K562 (cell line): Measurements from ENCODE around the gene TMCC2. TPM values are rescaled to one million over a fixed set of nuclear protein-coding genes. Genes with fewer than 3 reads are reported as not detected.
A peak's percentile ranks its signal among the peaks of the same experiment; 100 is the strongest.

ENCODE experiments used
- ASH1L ChIP-seq: fragments of 450-650 bp; IDR thresholded peaks from 2 replicates; pipeline ENCODE4 v1.6.1; 2018; ENCODE audit warnings: borderline replicate concordance, mild to moderate bottlenecking, low read depth; ENCODE audit not compliant: partially characterized antibody
- BHLHE40 ChIP-seq: IDR thresholded peaks from 2 replicates; pipeline ENCODE4 v1.6.1; 2011; ENCODE audit warnings: low read length, improper control_type of control experiment
- CTCF ChIP-seq, 3 experiments: IDR thresholded peaks in 2 of 3; conservative IDR thresholded peaks in 1 of 3; 2 replicates each; pipeline ENCODE4 v1.5.1; 2011 to 2012; ENCODE audit warnings: low read length in 3 of 3, mild to moderate bottlenecking in 3 of 3, control low read depth in 2 of 3, improper control_type of control experiment in 1 of 3, inconsistent platforms in 1 of 3, low read depth in 1 of 3, mixed read lengths in 1 of 3, moderate library complexity in 1 of 3; ENCODE audit not compliant: insufficient read depth in 2 of 3
- GABPB2 ChIP-seq: fragments of 250-450 bp; sonication (Bioruptor Pico); conservative IDR thresholded peaks from 2 replicates; pipeline ENCODE4 v1.5.1; 2021; ENCODE audit warnings: mild to moderate bottlenecking
- HMBOX1 ChIP-seq: sonication (generic); IDR thresholded peaks from 2 replicates; pipeline ENCODE4 v1.6.1; 2016
- HMGN3 ChIP-seq: IDR thresholded peaks from 2 replicates; pipeline ENCODE4 v1.6.1; 2011; ENCODE audit warnings: borderline replicate concordance, low read depth, mild to moderate bottlenecking, mixed read lengths, low read length; ENCODE audit not compliant: insufficient read length; ENCODE audit errors: extremely low read depth
- HOXB6 ChIP-seq: fragments of 250-450 bp; sonication (Bioruptor Pico); IDR thresholded peaks from 2 replicates; pipeline ENCODE4 v1.5.1; 2022; ENCODE audit warnings: mild to moderate bottlenecking, borderline replicate concordance
- MAZ ChIP-seq, 2 experiments: fragments of 450-650 bp in 1 of 2; sonication (generic) in 1 of 2; formaldehyde crosslinking; IDR thresholded peaks in 1 of 2; conservative IDR thresholded peaks in 1 of 2; 2 replicates each; pipeline versions ENCODE4 v1.4.0 to v1.5.0; 2020; ENCODE audit warnings: mild to moderate bottlenecking in 1 of 2, missing genetic modification reagents in 1 of 2
- MBD2 ChIP-seq: sonication (generic); IDR thresholded peaks from 2 replicates; pipeline ENCODE4 v1.6.1; 2016; ENCODE audit warnings: low read depth, borderline replicate concordance
- MEF2D ChIP-seq: conservative IDR thresholded peaks from 2 replicates; pipeline ENCODE4 v1.6.1; 2016; ENCODE audit warnings: low read depth, missing genetic modification characterization, missing compliant biosample characterization
- MEIS2 ChIP-seq: fragments of 450-650 bp; IDR thresholded peaks from 2 replicates; pipeline ENCODE4 v1.6.1; 2014; ENCODE audit warnings: mild to moderate bottlenecking; ENCODE audit not compliant: partially characterized antibody
- NFXL1 ChIP-seq: fragments of 450-650 bp; formaldehyde crosslinking; IDR thresholded peaks from 2 replicates; pipeline ENCODE4 v1.4.0; 2021; ENCODE audit warnings: mild to moderate bottlenecking
- RBM25 ChIP-seq: fragments of 200-400 bp; formaldehyde crosslinking; IDR thresholded peaks from 2 replicates; pipeline ENCODE4 v1.6.1; 2018; ENCODE audit warnings: low read length, low read depth, moderate library complexity; ENCODE audit not compliant: severe bottlenecking
- RERE ChIP-seq: sonication (generic); formaldehyde crosslinking; IDR thresholded peaks from 2 replicates; pipeline ENCODE4 v1.8.0; 2023; ENCODE audit warnings: missing genetic modification reagents, mild to moderate bottlenecking, borderline replicate concordance
- SAFB ChIP-seq: fragments of 200-400 bp; formaldehyde crosslinking; IDR thresholded peaks from 2 replicates; pipeline ENCODE4 v1.6.1; 2017; ENCODE audit warnings: low read depth, low read length, borderline replicate concordance
- ZBTB17 ChIP-seq: fragments of 450-650 bp; formaldehyde crosslinking; IDR thresholded peaks from 2 replicates; pipeline ENCODE4 v1.4.0; 2020; ENCODE audit warnings: mild to moderate bottlenecking
- ZFP91 ChIP-seq: sonication (generic); formaldehyde crosslinking; IDR thresholded peaks from 2 replicates; pipeline ENCODE4 v1.8.0; 2022; ENCODE audit warnings: mild to moderate bottlenecking, missing genetic modification reagents
- ZNF589 ChIP-seq: fragments of 200-800 bp; sonication (Bioruptor generic); IDR thresholded peaks from 2 replicates; pipeline ENCODE4 v1.6.1; 2016; ENCODE audit warnings: low read depth, missing genetic modification characterization, missing compliant biosample characterization
- polyA plus RNA-seq, 8 experiments: library from polyadenylated mRNA; depleted of rRNA in 4 of 8; stranded (reverse) in 5 of 8; unstranded in 3 of 8; fragments of >200 nt; fragmentation: Nextera tagmentation in 2 of 8; fragmentation: Illumina TruSeq in 1 of 8; extraction: Ambion mirVana in 2 of 8; extraction: Trizol in 1 of 8; gene quantifications; 2 replicates each; pipeline versions ENCODE4 v1.2.1 to v1.2.3, GENCODE V29; 2011 to 2014; ENCODE audit warnings: inconsistent platforms in 1 of 8, missing spikeins in 1 of 8
- total RNA-seq, 7 experiments: library from RNA; depleted of rRNA in 6 of 7; stranded (reverse); fragments of >200 nt in 6 of 7; fragmentation: Illumina TruSeq in 2 of 7; extraction: Trizol in 2 of 7; gene quantifications; 2 replicates each; pipeline versions ENCODE4 v1.2.1 to v1.2.3, GENCODE V29; 2011 to 2021; ENCODE audit warnings: low replicate concordance in 1 of 7

Gene TMCC2
- total and polyA plus RNA-seq, 9 of the 15 experiments (the other 6 are each of a cell fraction or from before 2014, with no cell fraction given): 0.06 to 1.8 (median 0.98) TPM

GRCh38 chr1:205229399-205229871 is 1.7 kb downstream of the TMCC2 start (continued):
- TF ChIP-seq RERE (CRISPR knock-in tag) (no peak), CTCF (IDR thresholded peaks at IDR 0.05 in 2 of 3, conservative IDR thresholded peaks at IDR 0.05 in 1 of 3; ENCODE audit: insufficient read depth in 2 of 3, low read depth in 1 of 3, low read length in 3 of 3) (peak; percentile 28 to 71 (median 68); a peak in 4 of 6 replicates), HMGN3 (no peak), BHLHE40 (no peak), MEIS2 (peak; percentile 10), MAZ (CRISPR knock-in tag; conservative IDR thresholded peaks at IDR 0.05 in 1 of 2, IDR thresholded peaks at IDR 0.05 in 1 of 2) (peak in 1 of 2 experiments; percentile 46; a peak in 1 of 4 replicates), ZFP91 (CRISPR knock-in tag) (no peak), NFXL1 (no peak), HOXB6 (CRISPR knock-in tag) (no peak), MBD2 (no peak), ZNF589 (CRISPR knock-in tag) (no peak), SAFB (no peak), ZBTB17 (no peak), ASH1L (no peak), MEF2D (tag) (no peak), HMBOX1 (no peak), RBM25 (no peak), GABPB2 (no peak)
